ENCODE measurements around the gene PRAME.

DNA sequence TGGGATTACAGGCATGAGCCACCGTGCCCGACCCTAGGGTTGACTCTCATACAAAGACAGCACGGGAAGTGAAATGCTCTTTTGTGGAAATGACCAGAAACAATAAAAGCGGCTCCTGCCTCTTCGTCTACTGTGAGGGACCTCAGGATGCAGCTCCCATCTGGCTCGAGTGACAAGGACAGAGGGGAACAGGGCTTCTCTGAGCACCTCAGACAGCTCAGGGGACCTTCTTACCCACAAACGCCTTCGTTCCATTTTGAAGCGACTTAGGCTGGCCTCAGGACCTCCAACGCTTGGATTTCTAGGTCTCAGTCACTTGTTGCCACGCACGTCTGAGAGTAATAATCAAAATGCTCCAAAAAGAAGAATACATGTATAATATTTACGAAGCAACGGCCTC lies 2.5 kb downstream of the PRAME start:
- TF ChIP-seq POLR2AphosphoS5 (IDR thresholded peaks at IDR 0.05; ENCODE audit: low read depth, low read length) (no peak), TCF7L2 (IDR thresholded peaks at IDR 0.05; ENCODE audit: low read depth, low read length) (no peak), SIN3A (IDR thresholded peaks at IDR 0.05; ENCODE audit: borderline replicate concordance, insufficient read depth, low read depth, low read length) (no peak)
- TF ChIP-seq, protein P1, sequence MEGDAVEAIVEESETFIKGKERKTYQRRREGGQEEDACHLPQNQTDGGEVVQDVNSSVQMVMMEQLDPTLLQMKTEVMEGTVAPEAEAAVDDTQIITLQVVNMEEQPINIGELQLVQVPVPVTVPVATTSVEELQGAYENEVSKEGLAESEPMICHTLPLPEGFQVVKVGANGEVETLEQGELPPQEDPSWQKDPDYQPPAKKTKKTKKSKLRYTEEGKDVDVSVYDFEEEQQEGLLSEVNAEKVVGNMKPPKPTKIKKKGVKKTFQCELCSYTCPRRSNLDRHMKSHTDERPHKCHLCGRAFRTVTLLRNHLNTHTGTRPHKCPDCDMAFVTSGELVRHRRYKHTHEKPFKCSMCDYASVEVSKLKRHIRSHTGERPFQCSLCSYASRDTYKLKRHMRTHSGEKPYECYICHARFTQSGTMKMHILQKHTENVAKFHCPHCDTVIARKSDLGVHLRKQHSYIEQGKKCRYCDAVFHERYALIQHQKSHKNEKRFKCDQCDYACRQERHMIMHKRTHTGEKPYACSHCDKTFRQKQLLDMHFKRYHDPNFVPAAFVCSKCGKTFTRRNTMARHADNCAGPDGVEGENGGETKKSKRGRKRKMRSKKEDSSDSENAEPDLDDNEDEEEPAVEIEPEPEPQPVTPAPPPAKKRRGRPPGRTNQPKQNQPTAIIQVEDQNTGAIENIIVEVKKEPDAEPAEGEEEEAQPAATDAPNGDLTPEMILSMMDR (IDR thresholded peaks at IDR 0.05): no peak
- TF ChIP-seq, protein P2, sequence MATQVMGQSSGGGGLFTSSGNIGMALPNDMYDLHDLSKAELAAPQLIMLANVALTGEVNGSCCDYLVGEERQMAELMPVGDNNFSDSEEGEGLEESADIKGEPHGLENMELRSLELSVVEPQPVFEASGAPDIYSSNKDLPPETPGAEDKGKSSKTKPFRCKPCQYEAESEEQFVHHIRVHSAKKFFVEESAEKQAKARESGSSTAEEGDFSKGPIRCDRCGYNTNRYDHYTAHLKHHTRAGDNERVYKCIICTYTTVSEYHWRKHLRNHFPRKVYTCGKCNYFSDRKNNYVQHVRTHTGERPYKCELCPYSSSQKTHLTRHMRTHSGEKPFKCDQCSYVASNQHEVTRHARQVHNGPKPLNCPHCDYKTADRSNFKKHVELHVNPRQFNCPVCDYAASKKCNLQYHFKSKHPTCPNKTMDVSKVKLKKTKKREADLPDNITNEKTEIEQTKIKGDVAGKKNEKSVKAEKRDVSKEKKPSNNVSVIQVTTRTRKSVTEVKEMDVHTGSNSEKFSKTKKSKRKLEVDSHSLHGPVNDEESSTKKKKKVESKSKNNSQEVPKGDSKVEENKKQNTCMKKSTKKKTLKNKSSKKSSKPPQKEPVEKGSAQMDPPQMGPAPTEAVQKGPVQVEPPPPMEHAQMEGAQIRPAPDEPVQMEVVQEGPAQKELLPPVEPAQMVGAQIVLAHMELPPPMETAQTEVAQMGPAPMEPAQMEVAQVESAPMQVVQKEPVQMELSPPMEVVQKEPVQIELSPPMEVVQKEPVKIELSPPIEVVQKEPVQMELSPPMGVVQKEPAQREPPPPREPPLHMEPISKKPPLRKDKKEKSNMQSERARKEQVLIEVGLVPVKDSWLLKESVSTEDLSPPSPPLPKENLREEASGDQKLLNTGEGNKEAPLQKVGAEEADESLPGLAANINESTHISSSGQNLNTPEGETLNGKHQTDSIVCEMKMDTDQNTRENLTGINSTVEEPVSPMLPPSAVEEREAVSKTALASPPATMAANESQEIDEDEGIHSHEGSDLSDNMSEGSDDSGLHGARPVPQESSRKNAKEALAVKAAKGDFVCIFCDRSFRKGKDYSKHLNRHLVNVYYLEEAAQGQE (IDR thresholded peaks at IDR 0.05; ENCODE audit: insufficient read depth in 1 of 2, low read depth in 2 of 2, low read length in 1 of 2): no peak

Data from Panc1 (cell line).